Mesendoderm (in vitro differentiated cells): Measurements from ENCODE around the gene PCDHGB5.
"Not testable (repeated sequence)": the region's sequence is repeated elsewhere in the genome, so short reads cannot be mapped to it uniquely, and the experiment has no call there.

Source experiments
- DNase-seq: peaks from one replicate; pipeline ENCODE4 v3.0.0; 2013
- H2AK5ac ChIP-seq: 2 replicates; pipeline ENCODE4 v1.6.1; 2013; ENCODE audit warnings: low read length, inconsistent platforms
- H2BK120ac ChIP-seq: 2 replicates; pipeline ENCODE4 v1.6.1; 2013; ENCODE audit warnings: low read depth, mild to moderate bottlenecking, low read length, moderate library complexity, mixed read lengths
- H2BK15ac ChIP-seq: replicated peaks from 2 replicates; pipeline ENCODE4 v1.6.1; 2013; ENCODE audit warnings: low read depth, mild to moderate bottlenecking, moderate library complexity
- H2BK5ac ChIP-seq: 2 replicates; pipeline ENCODE4 v1.6.1; 2013; ENCODE audit warnings: low read length, inconsistent platforms
- H3K18ac ChIP-seq: 2 replicates; pipeline ENCODE4 v1.6.1; 2013; ENCODE audit warnings: mild to moderate bottlenecking, low read length, mixed read lengths
- H3K23ac ChIP-seq: one replicate; pipeline ENCODE4 v1.6.1; 2013; ENCODE audit warnings: low read length
- H3K27ac ChIP-seq: 2 replicates; pipeline ENCODE4 v1.5.1; 2013; ENCODE audit warnings: low read depth, mild to moderate bottlenecking, inconsistent platforms, low read length, moderate library complexity
- H3K27me3 ChIP-seq: 2 replicates; pipeline ENCODE4 v1.6.1; 2013; ENCODE audit warnings: low read length, control low read depth, mild to moderate bottlenecking, inconsistent platforms; ENCODE audit not compliant: insufficient read depth, poor library complexity
- H3K36me3 ChIP-seq: 2 replicates; pipeline ENCODE4 v1.6.1; 2013; ENCODE audit warnings: low read length, inconsistent platforms; ENCODE audit not compliant: control insufficient read depth, insufficient read depth
- H3K4ac ChIP-seq: one replicate; pipeline ENCODE4 v1.6.1; 2013; ENCODE audit warnings: low read depth, mild to moderate bottlenecking, low read length, moderate library complexity
- H3K4me1 ChIP-seq: 2 replicates; pipeline ENCODE4 v1.6.1; 2013; ENCODE audit warnings: low read depth, low read length, inconsistent platforms; ENCODE audit not compliant: control insufficient read depth
- H3K4me2 ChIP-seq: 2 replicates; pipeline ENCODE4 v1.6.1; 2013; ENCODE audit warnings: low read length
- H3K4me3 ChIP-seq: 2 replicates; pipeline ENCODE4 v1.5.1; 2013; ENCODE audit warnings: mild to moderate bottlenecking, low read length
- H3K56ac ChIP-seq: one replicate; pipeline ENCODE4 v1.6.1; 2013; ENCODE audit warnings: low read length
- H3K79me1 ChIP-seq: 2 replicates; pipeline ENCODE4 v1.6.1; 2013; ENCODE audit warnings: low read length, inconsistent platforms
- H3K79me2 ChIP-seq: 2 replicates; pipeline ENCODE4 v1.6.1; 2013; ENCODE audit warnings: mild to moderate bottlenecking, low read length; ENCODE audit not compliant: control insufficient read depth, insufficient read depth
- H3K9ac ChIP-seq: 2 replicates; pipeline ENCODE4 v1.6.1; 2013; ENCODE audit warnings: low read length, inconsistent platforms
- H4K5ac ChIP-seq: one replicate; pipeline ENCODE4 v1.6.1; 2013; ENCODE audit warnings: low read length
- H4K8ac ChIP-seq: one replicate; pipeline ENCODE4 v1.6.1; 2013; ENCODE audit warnings: low read depth, mild to moderate bottlenecking, control low read depth, low read length, moderate library complexity
- WGBS: extraction: QIAGEN DNeasy Blood & Tissue Kit; methylation state at CpG from one replicate; pipeline ENCODE4 v1.1.7; 2013; ENCODE audit warnings: low lambda C conversion rate, missing lambda C conversion rate; ENCODE audit not compliant: insufficient coverage; ENCODE audit errors: extremely low coverage; 5-methylcytosine and 5-hydroxymethylcytosine counted together

Gene PCDHGB5

GRCh38 chr5:141373673-141374317 lies 24.0 kb upstream of the PCDHGB5 start, which contains the start of gene PCDHGA6:
Gene PCDHGA6, plus strand, starts transcription at chr5:141373891. Its CDS starts 193 bp downstream, at chr5:141374084.
- Histone ChIP-seq H3K18ac (no peak within 1 kb of the TSS), H3K4me2 (no peak within 1 kb of the TSS), H3K56ac (no peak within 1 kb of the TSS), H2BK15ac (no peak within 1 kb of the TSS), H2BK5ac (no peak within 1 kb of the TSS), H3K23ac (no peak within 1 kb of the TSS), H3K36me3 (no peaks in the 10 kb centered on the region), H3K27ac (no peak within 1 kb of the TSS), H3K4me1 (no peaks in the 10 kb centered on the region), H3K4me3 (no peak within 1 kb of the TSS), H3K27me3 (no peaks in the 10 kb centered on the region), H2AK5ac (no peak within 1 kb of the TSS), H3K4ac (no peak within 1 kb of the TSS), H3K79me2 (no peaks in the 10 kb centered on the region), H2BK120ac (no peak within 1 kb of the TSS), H4K8ac (no peak within 1 kb of the TSS), H3K9ac (no peak within 1 kb of the TSS), H3K79me1 (no peaks in the 10 kb centered on the region), H4K5ac (no peak within 1 kb of the TSS)
- no CpG with 5 or more reads among the region's 27 CpGs for WGBS
- DNase-seq = no peak

- no CpG with 5 or more reads among the region's 14 CpGs for WGBS
- no peaks in the 10 kb centered on the region for H3K4me1 ChIP-seq
- no peak for DNase-seq
- H2BK15ac ChIP-seq = no peak overlapping the region
- no peak overlapping the region for H3K4me3 ChIP-seq
- H3K27me3 ChIP-seq = no peaks in the 10 kb centered on the region
- H3K18ac ChIP-seq = no peak overlapping the region
- no peak overlapping the region for H3K9ac ChIP-seq
- no peak overlapping the region for H3K56ac ChIP-seq
- no peak overlapping the region for H2AK5ac ChIP-seq
- H2BK120ac ChIP-seq = no peak overlapping the region
- no peak overlapping the region for H3K27ac ChIP-seq
- H4K8ac ChIP-seq = no peak overlapping the region
- no peak overlapping the region for H4K5ac ChIP-seq
- no peaks in the 10 kb centered on the region for H3K36me3 ChIP-seq
- H3K23ac ChIP-seq = no peak overlapping the region
- no peaks in the 10 kb centered on the region for H3K79me2 ChIP-seq
- no peak overlapping the region for H2BK5ac ChIP-seq
- no peaks in the 10 kb centered on the region for H3K79me1 ChIP-seq
- no peak overlapping the region for H3K4me2 ChIP-seq
- no peak overlapping the region for H3K4ac ChIP-seq
Measured at GRCh38 chr5:141374627-141375026, 23.1 kb upstream of the PCDHGB5 start.

GRCh38 chr5:141375444-141376155 lies 22.1 kb upstream of the PCDHGB5 start:
- H3K79me1 ChIP-seq, H3K27ac ChIP-seq, H3K56ac ChIP-seq, H3K36me3 ChIP-seq, H3K4me3 ChIP-seq, H3K4me1 ChIP-seq, H4K8ac ChIP-seq, H3K4ac ChIP-seq, H2BK120ac ChIP-seq, H3K9ac ChIP-seq, H2BK5ac ChIP-seq, H3K23ac ChIP-seq, DNase-seq, H3K18ac ChIP-seq, H3K27me3 ChIP-seq, H2AK5ac ChIP-seq, H4K5ac ChIP-seq, H3K79me2 ChIP-seq, H3K4me2 ChIP-seq, H2BK15ac ChIP-seq: not testable (repeated sequence)
- WGBS = no CpG with 5 or more reads among the region's 48 CpGs

GRCh38 chr5:141382469-141383294 lies 15.1 kb upstream of the PCDHGB5 start, which contains the start of gene PCDHGA7:
Gene PCDHGA7, plus strand, starts transcription at chr5:141382742. Its CDS starts 158 bp downstream, at chr5:141382900.
- Histone ChIP-seq H2AK5ac (no peak within 1 kb of the TSS), H3K4me1 (no peaks in the 10 kb centered on the region), H3K4ac (no peak within 1 kb of the TSS), H2BK120ac (no peak within 1 kb of the TSS), H3K27ac (no peak within 1 kb of the TSS), H2BK5ac (no peak within 1 kb of the TSS), H3K56ac (no peak within 1 kb of the TSS), H4K8ac (no peak within 1 kb of the TSS), H3K79me1 (no peaks in the 10 kb centered on the region), H3K27me3 (no peaks in the 10 kb centered on the region), H4K5ac (no peak within 1 kb of the TSS), H3K9ac (no peak within 1 kb of the TSS), H3K4me3 (no peak within 1 kb of the TSS), H3K36me3 (no peaks in the 10 kb centered on the region), H2BK15ac (no peak within 1 kb of the TSS), H3K79me2 (no peaks in the 10 kb centered on the region), H3K18ac (no peak within 1 kb of the TSS), H3K4me2 (no peak within 1 kb of the TSS), H3K23ac (no peak within 1 kb of the TSS)
- no CpG with 5 or more reads among the region's 37 CpGs for WGBS
- no peak for DNase-seq

- no peak overlapping the region for H2AK5ac ChIP-seq
- H3K4ac ChIP-seq = no peak overlapping the region
- H3K27me3 ChIP-seq = no peaks in the 10 kb centered on the region
- H2BK5ac ChIP-seq = no peak overlapping the region
- no peaks in the 10 kb centered on the region for H3K4me1 ChIP-seq
- H3K79me1 ChIP-seq = no peaks in the 10 kb centered on the region
- no peak for DNase-seq
- no peak overlapping the region for H3K4me2 ChIP-seq
- no peak overlapping the region for H3K27ac ChIP-seq
- no peaks in the 10 kb centered on the region for H3K79me2 ChIP-seq
- H4K8ac ChIP-seq = no peak overlapping the region
- H4K5ac ChIP-seq = no peak overlapping the region
- H3K18ac ChIP-seq = no peak overlapping the region
- no peak overlapping the region for H3K23ac ChIP-seq
- H3K56ac ChIP-seq = no peak overlapping the region
- H3K9ac ChIP-seq = no peak overlapping the region
- H2BK15ac ChIP-seq = no peak overlapping the region
- no peaks in the 10 kb centered on the region for H3K36me3 ChIP-seq
- H2BK120ac ChIP-seq = no peak overlapping the region
- no CpG with 5 or more reads among the region's 21 CpGs for WGBS
- H3K4me3 ChIP-seq = no peak overlapping the region
Measured at GRCh38 chr5:141383345-141383744, 14.4 kb upstream of the PCDHGB5 start.
